Upper lobe of left lung (tissue), 4 donors: ENCODE data around the gene FBLN5.

Experiments
- CTCF ChIP-seq, 6 experiments: fragments of 450-650 bp in 4 of 6; fragments of 200-600 bp in 2 of 6; sonication (generic) in 2 of 6; IDR thresholded peaks; one replicate each; pipeline ENCODE4 v1.5.1; 2016 to 2019; ENCODE audit warnings: antibody characterized with exemption in 6 of 6
- EP300 ChIP-seq, 4 donors: sonication (generic); formaldehyde crosslinking; IDR thresholded peaks; one replicate each; pipeline ENCODE4 v1.5.1; 2017; ENCODE audit warnings: antibody characterized with exemption in 4 of 4, control low read depth in 2 of 4
- POLR2A ChIP-seq, 4 donors: fragments of 450-650 bp; IDR thresholded peaks; one replicate each; pipeline ENCODE4 v1.5.1; 2016 to 2017; ENCODE audit warnings: antibody characterized with exemption in 4 of 4, mild to moderate bottlenecking in 2 of 4
- POLR2AphosphoS5 ChIP-seq, 2 donors: sonication (generic); formaldehyde crosslinking; IDR thresholded peaks; one replicate each; pipeline ENCODE4 v1.5.1; 2017; ENCODE audit warnings: antibody characterized with exemption in 2 of 2

- TF ChIP-seq CTCF (IDR thresholded peaks at IDR 0.05), result no peak
- TF ChIP-seq POLR2A (IDR thresholded peaks at IDR 0.05), result no peak
- TF ChIP-seq EP300 (IDR thresholded peaks at IDR 0.05), result no peak
- TF ChIP-seq POLR2AphosphoS5 (IDR thresholded peaks at IDR 0.05), result no peak
These were observed 20.8 kb upstream of the FBLN5 start for GRCh38 chr14:91968280-91968679.
